Measurements from ENCODE around the gene FGF1.
A peak's percentile ranks its signal among the peaks of the same experiment; 100 is the strongest.

The FGF1 gene

GRCh38 chr5:142685418-142686209 is at the start of gene FGF1:
Gene FGF1, minus strand, starts transcription at chr5:142686090. Its CDS starts 71,963 bp downstream, at chr5:142614127.
- no peak for DNase-seq (ENCODE audit: low read depth)

GRCh38 chr5:142727735-142728047 is 41.8 kb upstream of the FGF1 start:
- DNase-seq (ENCODE audit: low read depth), result no peak

- DNase-seq (ENCODE audit: low read depth), result no peak
These were observed 40.4 kb upstream of the FGF1 start for GRCh38 chr5:142726188-142726731.

- DNase-seq (ENCODE audit: low read depth), result no peak
These were observed 39.6 kb upstream of the FGF1 start for GRCh38 chr5:142725231-142726187.

GRCh38 chr5:142724821-142725220 is 38.9 kb upstream of the FGF1 start:
- DNase-seq (ENCODE audit: low read depth), result no peak

- no peak for DNase-seq (ENCODE audit: low read depth)
These were observed 37.0 kb upstream of the FGF1 start for GRCh38 chr5:142722896-142723295.

GRCh38 chr5:142722146-142722545 is 36.3 kb upstream of the FGF1 start:
- no peak for DNase-seq (ENCODE audit: low read depth)

- DNase-seq (ENCODE audit: low read depth), result no peak
These were observed 34.9 kb upstream of the FGF1 start for GRCh38 chr5:142720641-142721271.

GRCh38 chr5:142719836-142720370 is 34.0 kb upstream of the FGF1 start:
- no peak for DNase-seq (ENCODE audit: low read depth)

GRCh38 chr5:142717582-142718215 is 31.8 kb upstream of the FGF1 start:
- DNase-seq (ENCODE audit: low read depth), result no peak

GRCh38 chr5:142716963-142717362 is 31.1 kb upstream of the FGF1 start:
- peak; percentile 11 for DNase-seq (ENCODE audit: low read depth)

- no peak for DNase-seq (ENCODE audit: low read depth)
These were observed 29.4 kb upstream of the FGF1 start for GRCh38 chr5:142715291-142715690.

GRCh38 chr5:142713121-142713706 is 27.3 kb upstream of the FGF1 start:
- peak; percentile 86 for DNase-seq (ENCODE audit: low read depth)

GRCh38 chr5:142703153-142703552 is 17.3 kb upstream of the FGF1 start:
- DNase-seq (ENCODE audit: low read depth), result no peak

GRCh38 chr5:142701673-142702311 is 15.9 kb upstream of the FGF1 start:
- no peak for DNase-seq (ENCODE audit: low read depth)

- no peak for DNase-seq (ENCODE audit: low read depth)
These were observed 14.7 kb upstream of the FGF1 start for GRCh38 chr5:142700566-142700965.

- peak; percentile 69 for DNase-seq (ENCODE audit: low read depth)
These were observed 13.4 kb upstream of the FGF1 start for GRCh38 chr5:142699184-142699720.

- no peak for DNase-seq (ENCODE audit: low read depth)
These were observed 12.7 kb upstream of the FGF1 start for GRCh38 chr5:142698447-142699183.

GRCh38 chr5:142697356-142698255 is 11.7 kb upstream of the FGF1 start:
- no peak for DNase-seq (ENCODE audit: low read depth)

All from activated T-cell treated with anti-CD3 and anti-CD28 coated beads for 48 hours (primary cell).